ENCODE results near the gene MYL12B.

MYL12B gene

GRCh38 chr18:3235846-3236245 lies 26.1 kb upstream of the MYL12B start:
- no peak overlapping the region for H3K4me3 ChIP-seq (ENCODE audit: low read depth, low read length)

GRCh38 chr18:3236470-3236869 lies 25.5 kb upstream of the MYL12B start:
- H3K4me3 ChIP-seq (ENCODE audit: low read depth, low read length), result no peak overlapping the region
- no peak for TF ChIP-seq CTCF (IDR thresholded peaks at IDR 0.05; ENCODE audit: borderline replicate concordance, insufficient read depth, low read depth, low read length)

More at GRCh38 chr18:3235846-3236245, 26.1 kb upstream of the MYL12B start:
- no peak for TF ChIP-seq CTCF (IDR thresholded peaks at IDR 0.05; ENCODE audit: borderline replicate concordance, insufficient read depth, low read depth, low read length)

GRCh38 chr18:3238742-3239141 lies 23.2 kb upstream of the MYL12B start:
- no peak overlapping the region for H3K4me3 ChIP-seq (ENCODE audit: low read depth, low read length)
- TF ChIP-seq CTCF (IDR thresholded peaks at IDR 0.05; ENCODE audit: borderline replicate concordance, insufficient read depth, low read depth, low read length), result no peak

- H3K4me3 ChIP-seq (ENCODE audit: low read depth, low read length), result peak overlapping the region; percentile 93
- TF ChIP-seq CTCF (IDR thresholded peaks at IDR 0.05; ENCODE audit: borderline replicate concordance, insufficient read depth, low read depth, low read length), result no peak
Measured at GRCh38 chr18:3245185-3245564, 16.8 kb upstream of the MYL12B start.

- TF ChIP-seq CTCF (IDR thresholded peaks at IDR 0.05; ENCODE audit: borderline replicate concordance, insufficient read depth, low read depth, low read length), result peak; percentile 97
- H3K4me3 ChIP-seq (ENCODE audit: low read depth, low read length), result peak overlapping the region; percentile 93
Measured at GRCh38 chr18:3245853-3246634, 15.9 kb upstream of the MYL12B start.

- peak overlapping the region; percentile 93 for H3K4me3 ChIP-seq (ENCODE audit: low read depth, low read length)
- TF ChIP-seq CTCF (IDR thresholded peaks at IDR 0.05; ENCODE audit: borderline replicate concordance, insufficient read depth, low read depth, low read length), result no peak
Measured at GRCh38 chr18:3246635-3247239, 15.2 kb upstream of the MYL12B start.

All from GM12875 (cell line).